Stimulated activated CD4-positive, alpha-beta T cell treated with anti-CD3 and anti-CD28 coated beads, Interleukin-4, amount 100 ng/mL, for 4 hours (primary cell): ENCODE results near the gene ARHGAP31.
A peak's percentile ranks its signal among the peaks of the same experiment; 100 is the strongest.
"Not testable (repeated sequence)": the region's sequence is repeated elsewhere in the genome, so short reads cannot be mapped to it uniquely, and the experiment has no call there.

Source experiments
- DNase-seq, 2 experiments: peaks; one replicate each; pipeline ENCODE4 v3.0.0-alpha.2; 2020

ARHGAP31 gene

GRCh38 chr3:119352034-119352609 lies 57.9 kb downstream of the ARHGAP31 start:
- peak; percentile 31 to 79 for DNase-seq

DNA sequence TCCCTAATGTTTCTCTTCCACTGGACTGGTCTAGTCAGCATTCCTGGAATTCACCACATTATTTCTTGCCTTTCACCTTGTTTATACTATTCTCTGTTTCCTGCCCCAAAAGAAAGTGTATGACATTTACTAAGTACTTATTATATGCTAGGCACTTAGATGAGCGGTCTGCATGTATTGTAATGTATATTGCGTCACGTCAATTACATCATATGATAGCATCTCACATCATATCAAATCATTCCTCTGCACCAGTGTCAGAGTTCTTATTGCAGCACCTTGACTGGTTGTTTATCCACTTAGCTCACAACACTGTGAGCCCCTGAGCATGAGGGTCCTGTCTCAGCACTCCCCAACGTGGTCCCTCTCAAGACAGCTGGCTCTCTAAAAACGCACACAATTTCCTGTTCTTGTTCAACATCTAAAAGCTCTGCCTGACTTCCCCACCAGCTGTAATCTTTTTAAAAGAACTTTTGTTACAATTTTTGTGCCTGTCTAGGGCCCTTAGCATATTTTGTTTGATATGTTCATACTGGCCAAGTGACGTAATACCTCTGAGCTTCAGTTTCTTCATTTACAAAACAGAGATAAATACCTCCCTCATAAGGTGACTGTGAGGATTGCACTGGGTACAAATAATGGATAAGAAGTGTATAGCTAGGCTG lies 58.8 kb downstream of the ARHGAP31 start:
- no peak for DNase-seq

GRCh38 chr3:119355608-119356007 lies 61.4 kb downstream of the ARHGAP31 start:
- DNase-seq = not testable (repeated sequence)

GRCh38 chr3:119356646-119357045 lies 62.5 kb downstream of the ARHGAP31 start:
- DNase-seq = no peak

DNA sequence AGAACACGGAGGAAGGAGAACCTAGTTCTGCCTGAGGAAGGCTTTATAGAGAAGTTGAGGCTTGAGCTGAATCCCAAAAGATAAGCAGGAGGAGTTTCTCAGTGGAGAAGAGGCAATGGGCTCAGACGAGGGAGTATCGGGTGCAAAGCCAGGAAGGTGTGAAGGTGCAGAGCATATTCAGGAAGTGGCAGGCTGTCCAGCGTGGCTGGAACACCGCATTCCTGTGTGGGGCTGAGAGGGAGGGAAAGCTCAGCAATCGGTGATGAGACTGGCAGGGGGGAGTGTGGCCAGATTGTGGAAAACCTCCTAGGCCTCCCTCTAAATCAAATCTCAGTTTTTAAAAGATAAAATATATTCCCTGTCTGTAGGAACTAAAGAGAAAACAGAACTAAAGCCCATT lies 63.0 kb downstream of the ARHGAP31 start:
- DNase-seq = no peak

- no peak for DNase-seq
Observed at GRCh38 chr3:119359476-119360326, 65.5 kb downstream of the ARHGAP31 start.

GRCh38 chr3:119360736-119361462 lies 66.7 kb downstream of the ARHGAP31 start:
- no peak for DNase-seq

GRCh38 chr3:119362010-119362409 lies 67.8 kb downstream of the ARHGAP31 start:
- no peak for DNase-seq

- DNase-seq = no peak
Observed at GRCh38 chr3:119362940-119363725, 69.0 kb downstream of the ARHGAP31 start.

DNA sequence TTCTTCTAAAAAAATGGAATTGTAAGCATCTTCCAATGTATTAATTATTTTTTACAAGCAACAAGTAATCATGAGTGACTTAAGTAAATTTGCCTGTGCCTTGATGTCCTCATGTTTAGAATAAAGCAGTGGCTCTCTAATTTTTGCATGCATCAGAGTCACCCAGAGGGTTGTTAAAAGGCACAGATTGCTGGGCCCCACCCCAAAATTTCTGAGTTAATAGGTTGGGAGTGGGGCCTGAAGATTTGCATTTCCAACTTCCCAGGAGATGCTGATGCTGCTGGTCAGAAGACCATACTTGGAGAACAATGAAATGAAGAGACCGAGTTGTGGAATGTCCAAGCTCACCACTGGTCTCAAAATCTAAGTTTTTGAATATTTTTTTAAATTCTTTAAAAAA lies 70.2 kb downstream of the ARHGAP31 start:
- DNase-seq = no peak

GRCh38 chr3:119365418-119365817 lies 71.2 kb downstream of the ARHGAP31 start:
- no peak for DNase-seq

DNA sequence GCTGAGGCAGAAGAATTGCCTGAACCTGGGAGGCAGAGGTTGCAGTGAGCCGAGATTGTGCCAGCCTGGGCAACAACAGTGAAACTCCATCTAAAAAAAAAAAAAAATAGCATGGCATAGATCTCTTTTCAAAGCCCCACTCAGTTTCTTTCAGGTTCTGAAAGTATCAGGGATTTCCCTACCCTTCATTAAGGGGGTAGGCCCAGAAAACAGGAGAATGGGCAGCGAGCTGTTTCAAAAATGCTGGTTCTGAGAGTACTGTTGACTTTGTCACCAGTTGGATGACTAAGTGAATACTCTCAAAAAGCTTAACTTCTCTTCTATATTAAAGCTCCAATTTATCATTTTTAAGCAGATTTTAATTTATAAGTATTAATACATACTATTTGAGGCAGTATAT lies 72.8 kb downstream of the ARHGAP31 start:
- DNase-seq = no peak

- DNase-seq = no peak
Observed at GRCh38 chr3:119368298-119368697, 74.1 kb downstream of the ARHGAP31 start.

- not testable (repeated sequence) for DNase-seq
Observed at GRCh38 chr3:119371786-119372185, 77.6 kb downstream of the ARHGAP31 start.

GRCh38 chr3:119375106-119375505 lies 80.9 kb downstream of the ARHGAP31 start:
- DNase-seq = no peak

DNA sequence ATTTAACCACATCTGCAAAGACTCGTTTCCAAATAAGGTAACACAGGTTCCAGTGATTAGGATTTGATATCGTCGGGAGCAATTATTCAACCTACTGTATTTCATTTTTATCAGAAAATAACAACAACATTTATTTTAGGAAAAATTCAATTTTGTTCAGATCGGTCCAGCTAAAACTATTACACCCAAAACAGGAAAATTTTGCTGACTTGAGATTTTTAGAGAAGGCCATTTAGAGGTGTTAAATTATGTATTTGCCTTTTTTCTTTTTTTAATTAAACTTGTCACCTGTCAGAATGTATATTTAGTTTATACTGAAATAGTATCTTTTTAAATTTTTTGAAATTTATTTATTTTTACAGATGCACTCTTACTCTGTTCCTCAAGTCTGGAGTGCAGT lies 81.3 kb downstream of the ARHGAP31 start:
- no peak for DNase-seq

GRCh38 chr3:119376758-119377157 lies 82.6 kb downstream of the ARHGAP31 start:
- no peak for DNase-seq

DNA sequence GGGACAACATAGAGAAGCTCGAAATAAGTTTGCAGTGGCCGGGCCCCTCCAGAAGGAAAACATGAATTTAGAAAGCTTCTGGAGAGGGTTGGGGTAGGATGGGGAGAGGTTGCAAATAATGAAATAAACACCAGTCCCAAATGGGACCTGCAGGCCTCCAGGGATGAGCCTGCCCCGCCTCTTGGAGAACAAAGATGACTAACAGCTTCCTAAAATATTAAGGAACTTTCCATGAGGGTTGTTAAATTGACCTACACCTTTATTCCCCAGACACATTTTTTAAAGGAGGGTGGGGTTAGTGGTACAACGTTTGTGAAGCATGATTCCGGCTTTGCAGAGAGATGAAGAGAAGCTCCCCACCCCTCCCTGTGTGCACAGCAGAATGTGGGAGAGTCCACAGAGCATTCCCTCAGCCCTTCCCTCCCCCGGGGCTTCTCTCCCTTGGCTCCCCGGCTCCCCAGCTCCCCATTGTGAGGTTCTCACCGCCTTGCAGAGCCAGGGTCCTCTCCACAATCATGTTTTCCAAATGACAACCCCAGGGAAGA lies 84.1 kb downstream of the ARHGAP31 start:
- DNase-seq = no peak

- DNase-seq = no peak
Observed at GRCh38 chr3:119380697-119381096, 86.5 kb downstream of the ARHGAP31 start.

GRCh38 chr3:119382134-119382533 lies 88.0 kb downstream of the ARHGAP31 start:
- DNase-seq = no peak

GRCh38 chr3:119388577-119388976 lies 94.4 kb downstream of the ARHGAP31 start:
- DNase-seq = no peak

DNA sequence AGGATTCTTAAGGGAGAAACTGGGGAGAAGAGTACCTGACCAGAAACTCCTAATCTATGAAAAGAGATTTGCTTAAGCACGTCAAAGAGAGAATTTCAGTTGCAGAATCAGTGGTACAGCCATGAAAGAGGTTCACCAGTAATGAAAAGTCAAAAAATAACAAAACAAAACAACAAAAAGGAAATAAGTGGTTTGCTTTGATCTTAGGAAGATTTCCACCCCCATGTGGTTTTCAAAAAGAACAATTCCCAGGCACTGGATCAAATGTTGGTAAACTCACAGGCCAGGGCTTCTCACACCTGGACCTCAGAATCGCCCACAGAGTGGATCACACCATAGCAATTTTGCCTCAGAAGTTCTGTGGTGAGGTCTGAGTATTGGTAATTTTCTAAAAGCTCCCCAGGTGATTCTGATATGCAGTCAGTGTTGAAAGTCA lies 101.8 kb downstream of the ARHGAP31 start:
- no peak for DNase-seq
